CD4-positive, alpha-beta T cell treated with Interleukin-2 at 100 ng/mL for 4 hours (primary cell): ENCODE results near the gene ADRA2C.
"Not testable (repeated sequence)": the region's sequence is repeated elsewhere in the genome, so short reads cannot be mapped to it uniquely, and the experiment has no call there.

Experiments used
- DNase-seq: peaks from one replicate; pipeline ENCODE4 v3.0.0-alpha.2; 2020; ENCODE audit warnings: low spot score

The ADRA2C gene

GRCh38 chr4:3813151-3814052 lies 47.2 kb downstream of the ADRA2C start:
- DNase-seq: no peak

- no peak for DNase-seq
These were observed 47.9 kb downstream of the ADRA2C start for GRCh38 chr4:3814053-3814570.

GRCh38 chr4:3814838-3815237 lies 48.7 kb downstream of the ADRA2C start:
- DNase-seq: not testable (repeated sequence)

GRCh38 chr4:3816256-3816825 lies 50.2 kb downstream of the ADRA2C start:
- DNase-seq: no peak

- no peak for DNase-seq
These were observed 51.1 kb downstream of the ADRA2C start for GRCh38 chr4:3816983-3817960.
